IMR-90 (cell line): Measurements from ENCODE around the gene HOXD10. TPM values are rescaled to one million over a fixed set of nuclear protein-coding genes. Genes with fewer than 3 reads are reported as not detected.

ENCODE experiments used
- ATAC-seq: fragments of 200-7000 bp; cut with Tn5 transposase; 2 replicates; pipeline ENCODE4 v1.9.1; 2020; ENCODE audit warnings: low read depth, mild to moderate bottlenecking, moderate library complexity
- BruUV-seq: library from RNA; stranded (reverse); fragments of 400-500 nt; replicated peaks from 2 replicates; lab custom pipeline; 2021; lab: Mats Ljungman, UMichigan
- CTCF ChIA-PET: fragments of 300-600 bp; formaldehyde crosslinking; extraction: SDS; loops from one replicate; lab custom pipeline; 2021; ENCODE audit warnings: antibody characterized with exemption; lab: Yijun Ruan, JAX
- POLR2A ChIA-PET: fragments of 300-600 bp; sonication (Branson Sonifier 250); formaldehyde crosslinking; loops from one replicate; lab custom pipeline; 2022; ENCODE audit warnings: antibody characterized with exemption; ENCODE audit not compliant: unreplicated experiment; lab: Charles Lee
- DNase-seq: peaks from one replicate; pipeline ENCODE4 v3.0.0; 2013
- H2AFZ ChIP-seq: replicated peaks from 2 replicates; pipeline ENCODE3; 2013; ENCODE audit warnings: low read length, mild to moderate bottlenecking; ENCODE audit not compliant: poor library complexity
- H2AK5ac ChIP-seq: 2 replicates; pipeline ENCODE4 v1.6.1; 2013; ENCODE audit warnings: low read depth, low read length, inconsistent platforms
- H2AK9ac ChIP-seq: replicated peaks from 2 replicates; pipeline ENCODE3; 2013; ENCODE audit warnings: mild to moderate bottlenecking, low read depth, low read length, moderate library complexity; ENCODE audit not compliant: poor library complexity
- H2BK120ac ChIP-seq: 2 replicates; pipeline ENCODE4 v1.6.1; 2013; ENCODE audit warnings: low read depth, low read length, inconsistent platforms
- H2BK15ac ChIP-seq: 3 replicates; pipeline ENCODE4 v1.6.1; 2013; ENCODE audit warnings: low read depth, low read length, inconsistent platforms
- H2BK20ac ChIP-seq: 2 replicates; pipeline ENCODE4 v1.6.1; 2013; ENCODE audit warnings: low read depth, mild to moderate bottlenecking, inconsistent platforms, low read length, moderate library complexity
- H2BK5ac ChIP-seq: 2 replicates; pipeline ENCODE4 v1.6.1; 2013; ENCODE audit warnings: mild to moderate bottlenecking, low read depth, low read length, inconsistent platforms; ENCODE audit not compliant: poor library complexity, severe bottlenecking
- H3K14ac ChIP-seq: replicated peaks from 2 replicates; pipeline ENCODE4 v1.6.1; 2013; ENCODE audit warnings: low read depth, low read length, inconsistent platforms
- H3K18ac ChIP-seq: 2 replicates; pipeline ENCODE4 v1.6.1; 2013; ENCODE audit warnings: low read depth, low read length, control low read depth
- H3K23ac ChIP-seq: 2 replicates; pipeline ENCODE4 v1.6.1; 2013; ENCODE audit warnings: low read depth, low read length, inconsistent platforms
- H3K27ac ChIP-seq: 2 replicates; pipeline ENCODE4 v1.5.1; 2013; ENCODE audit warnings: mild to moderate bottlenecking, control low read depth, low read length; ENCODE audit not compliant: insufficient read depth
- H3K27me3 ChIP-seq: 2 replicates; pipeline ENCODE4 v1.6.1; 2013; ENCODE audit warnings: low read length; ENCODE audit not compliant: control insufficient read depth, insufficient read depth
- H3K36me3 ChIP-seq: 2 replicates; pipeline ENCODE4 v1.6.1; 2013; ENCODE audit warnings: low read length, mixed read lengths; ENCODE audit not compliant: control insufficient read depth, insufficient read depth
- H3K4ac ChIP-seq: 2 replicates; pipeline ENCODE4 v1.6.1; 2013; ENCODE audit warnings: low read depth, low read length, inconsistent platforms
- H3K4me1 ChIP-seq: 2 replicates; pipeline ENCODE4 v1.6.1; 2013; ENCODE audit warnings: low read length, mixed read lengths; ENCODE audit not compliant: control insufficient read depth, insufficient read depth
- H3K4me2 ChIP-seq: 2 replicates; pipeline ENCODE4 v1.6.1; 2013; ENCODE audit warnings: low read depth, mild to moderate bottlenecking, control low read depth, low read length, moderate library complexity
- H3K4me3 ChIP-seq: 2 replicates; pipeline ENCODE4 v1.5.1; 2013; ENCODE audit warnings: low read depth, mild to moderate bottlenecking, control low read depth, low read length, moderate library complexity; ENCODE audit not compliant: insufficient read depth
- H3K56ac ChIP-seq: 2 replicates; pipeline ENCODE4 v1.6.1; 2013; ENCODE audit warnings: low read length, inconsistent platforms; ENCODE audit not compliant: insufficient read depth; ENCODE audit errors: extremely low read depth
- H3K79me1 ChIP-seq, 2 experiments: 2 replicates each; pipeline ENCODE4 v1.6.1; 2013; ENCODE audit warnings: low read length in 2 of 2, inconsistent platforms in 1 of 2, low read depth in 1 of 2
- H3K9ac ChIP-seq: 2 replicates; pipeline ENCODE4 v1.6.1; 2013; ENCODE audit warnings: low read depth, low read length, control low read depth
- H3K9me1 ChIP-seq: 2 replicates; pipeline ENCODE4 v1.6.1; 2013; ENCODE audit warnings: low read length, inconsistent platforms; ENCODE audit not compliant: insufficient read depth
- H3K9me3 ChIP-seq: 2 replicates; pipeline ENCODE4 v1.6.1; 2013; ENCODE audit warnings: low read length; ENCODE audit not compliant: control insufficient read depth, insufficient read depth
- H4K20me1 ChIP-seq: 2 replicates; pipeline ENCODE4 v1.6.1; 2013; ENCODE audit warnings: low read length, inconsistent platforms; ENCODE audit not compliant: insufficient read depth
- H4K5ac ChIP-seq: 2 replicates; pipeline ENCODE4 v1.6.1; 2013; ENCODE audit warnings: mild to moderate bottlenecking, low read depth, low read length, control low read depth
- H4K8ac ChIP-seq, 2 experiments: 2 replicates each; pipeline ENCODE4 v1.6.1; 2013; ENCODE audit warnings: low read depth in 2 of 2, low read length in 2 of 2, control low read depth in 1 of 2, inconsistent platforms in 1 of 2
- H4K91ac ChIP-seq: 2 replicates; pipeline ENCODE4 v1.6.1; 2013; ENCODE audit warnings: low read depth, low read length, inconsistent platforms; ENCODE audit not compliant: insufficient read depth
- BHLHE40 ChIP-seq: fragments of 150-350 bp; IDR thresholded peaks from 2 replicates; pipeline ENCODE4 v1.6.1; 2016; ENCODE audit warnings: mild to moderate bottlenecking, low read depth, low read length
- CTCF ChIP-seq: conservative IDR thresholded peaks from 2 replicates; pipeline ENCODE4 v1.5.1; 2012; ENCODE audit warnings: mild to moderate bottlenecking, low read depth, low read length, improper control_type of control experiment
- MAZ ChIP-seq: IDR thresholded peaks from 2 replicates; pipeline ENCODE4 v1.6.1; 2012; ENCODE audit warnings: low read depth, mild to moderate bottlenecking, low read length, improper control_type of control experiment, moderate library complexity, borderline replicate concordance
- MXI1 ChIP-seq: IDR thresholded peaks from 2 replicates; pipeline ENCODE4 v1.6.1; 2012; ENCODE audit warnings: low read depth, mild to moderate bottlenecking, low read length, moderate library complexity, borderline replicate concordance
- POLR2A ChIP-seq: IDR thresholded peaks from 2 replicates; pipeline ENCODE4 v1.6.1; 2012; ENCODE audit warnings: mild to moderate bottlenecking, low read depth, low read length
- RCOR1 ChIP-seq: IDR thresholded peaks from 2 replicates; pipeline ENCODE4 v1.6.1; 2012; ENCODE audit warnings: mild to moderate bottlenecking, low read length, improper control_type of control experiment; ENCODE audit not compliant: insufficient replicate concordance
- USF2 ChIP-seq: fragments of 150-350 bp; IDR thresholded peaks from 2 replicates; pipeline ENCODE4 v1.6.1; 2017; ENCODE audit warnings: mild to moderate bottlenecking, antibody characterized with exemption, low read length, low read depth
- WGBS, 2 experiments: methylation state at CpG; one replicate each; pipeline versions ENCODE4 v1.1.5 to v1.1.7; 2013; ENCODE audit warnings: missing lambda C conversion rate in 2 of 2; ENCODE audit not compliant: insufficient read length in 1 of 2; ENCODE audit errors: extremely low coverage in 2 of 2; 5-methylcytosine and 5-hydroxymethylcytosine counted together
- dilution Hi-C: fragments of 300-500 bp; cut with HindIII; formaldehyde crosslinking; loops from one replicate; pipeline ENCODE4 v1.14.3; 2018; ENCODE audit warnings: low sequenced_read_pairs; ENCODE audit not compliant: unreplicated experiment
- in situ Hi-C: fragments of 300-500 bp; cut with MboI; formaldehyde crosslinking; loops from 3 replicates; pipeline ENCODE4 v1.14.3; 2019; ENCODE audit warnings: low sequenced_read_pairs, inconsistent platforms, mixed read lengths
- intact Hi-C: fragments of 100-400 bp; cut with micrococcal nuclease; formaldehyde crosslinking; loops from 2 replicates; pipeline ENCODE4 v1.10.0; 2022
- polyA plus RNA-seq, 3 experiments: library from polyadenylated mRNA; depleted of rRNA; stranded (reverse); fragments of >200 nt; gene quantifications; 2 replicates each; pipeline ENCODE4 v1.2.3, GENCODE V29; 2012; ENCODE audit warnings: low replicate concordance in 1 of 3
- total RNA-seq: library from RNA; depleted of rRNA; stranded (reverse); fragments of >200 nt; gene quantifications from 2 replicates; pipeline ENCODE4 v1.2.3, GENCODE V29; 2012
- TF ChIP-seq, protein P1 (sequence below): fragments of 150-350 bp; IDR thresholded peaks from 2 replicates; pipeline ENCODE4 v1.6.1; 2016; ENCODE audit warnings: low read depth, mild to moderate bottlenecking, low read length, moderate library complexity, borderline replicate concordance

HOXD10 gene
- total and polyA plus RNA-seq, 2 of the 4 experiments (the other 2 are of a cell fraction): not detected

DNA sequence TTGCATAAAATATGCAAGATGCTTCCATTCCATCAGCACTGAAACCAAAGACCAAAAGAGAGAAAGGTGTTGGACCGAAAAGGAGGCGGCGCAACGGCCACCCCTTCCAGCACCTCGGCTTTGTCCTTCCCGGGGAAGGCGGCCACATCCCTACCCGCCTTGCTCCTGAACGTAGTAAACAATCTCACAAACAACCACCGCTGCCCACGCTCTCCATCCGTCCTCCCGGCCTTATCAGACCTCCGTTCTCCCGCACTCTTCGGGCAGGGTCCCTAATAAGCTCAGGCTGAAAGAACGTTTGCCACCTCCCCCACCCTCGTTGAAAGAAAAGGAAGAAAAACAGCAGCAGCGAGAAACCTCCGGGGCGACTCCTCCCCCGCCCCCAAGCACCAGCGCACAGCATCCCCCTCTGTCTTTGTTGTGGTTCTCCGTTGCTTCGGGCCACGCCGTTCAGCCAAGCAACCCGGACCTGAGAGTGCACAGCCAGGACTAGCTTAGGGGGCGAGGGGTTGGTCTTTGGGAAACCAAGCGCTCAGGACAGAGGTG, 37.2 kb upstream of the HOXD10 start:
- Histone ChIP-seq H3K9ac (no peak overlapping the region), H3K4ac (no peak overlapping the region), H2AK9ac (no peak overlapping the region), H3K27ac (no peak overlapping the region), H3K36me3 (no peaks in the 10 kb centered on the region), H2BK5ac (no peak overlapping the region), H3K4me2 (peak overlapping the region; percentile 32; the same call in 1 of the 2 replicates), H2BK120ac (no peak overlapping the region), H3K9me3 (peaks cover 23% of the 10 kb centered on the region), H3K4me3 (no peak overlapping the region), H3K18ac (no peak overlapping the region), H2AK5ac (no peak overlapping the region), H2BK15ac (no peak overlapping the region), H4K8ac (no peak overlapping the region), H3K23ac (no peak overlapping the region), H3K4me1 (peaks cover 1% of the 10 kb centered on the region), H3K27me3 (peaks cover 85% of the 10 kb centered on the region), H3K14ac (no peak overlapping the region), H4K91ac (no peak overlapping the region), H3K9me1 (no peaks in the 10 kb centered on the region), H2BK20ac (no peak overlapping the region), H4K5ac (no peak overlapping the region), H3K56ac (no peak overlapping the region), H2AFZ (peak overlapping the region; percentile 44), H3K79me1 (no peaks in the 10 kb centered on the region), H4K20me1 (peaks cover 3% of the 10 kb centered on the region; the same call in 1 of the 2 replicates)
- no peak for ATAC-seq
- no peak for DNase-seq
- dilution Hi-C loops (no loop called here), in situ Hi-C loops (loop anchor here (25.0 kb wide), 2 partner anchors 1042 to 1342 kb away; no protein-coding TSS in a partner anchor), intact Hi-C loops (no loop called here)
- 2% methylated on average over 19 of the region's 30 CpGs; no CpG with 5 or more reads in 1 of the 2 experiments for WGBS, 2 experiments
- TF ChIP-seq RCOR1 (no peak), BHLHE40 (no peak), CTCF (no peak), MXI1 (no peak), POLR2A (no peak), USF2 (no peak), MAZ (no peak)
- TF ChIP-seq, protein P1, sequence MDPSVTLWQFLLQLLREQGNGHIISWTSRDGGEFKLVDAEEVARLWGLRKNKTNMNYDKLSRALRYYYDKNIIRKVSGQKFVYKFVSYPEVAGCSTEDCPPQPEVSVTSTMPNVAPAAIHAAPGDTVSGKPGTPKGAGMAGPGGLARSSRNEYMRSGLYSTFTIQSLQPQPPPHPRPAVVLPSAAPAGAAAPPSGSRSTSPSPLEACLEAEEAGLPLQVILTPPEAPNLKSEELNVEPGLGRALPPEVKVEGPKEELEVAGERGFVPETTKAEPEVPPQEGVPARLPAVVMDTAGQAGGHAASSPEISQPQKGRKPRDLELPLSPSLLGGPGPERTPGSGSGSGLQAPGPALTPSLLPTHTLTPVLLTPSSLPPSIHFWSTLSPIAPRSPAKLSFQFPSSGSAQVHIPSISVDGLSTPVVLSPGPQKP: no peak
- POLR2A ChIA-PET: no interaction called here
- CTCF ChIA-PET: interaction anchor here (1.0 kb wide), 1 partner anchor 389 kb away, joined by 3 read pairs; no protein-coding TSS in a partner anchor
- BruUV-seq: no TSS peak
